SJSA1 (cell line): ENCODE results near the gene PDE3A. TPM values are rescaled to one million over a fixed set of nuclear protein-coding genes. Genes with fewer than 3 reads are reported as not detected.
A peak's percentile ranks its signal among the peaks of the same experiment; 100 is the strongest.
"Not testable (repeated sequence)": the region's sequence is repeated elsewhere in the genome, so short reads cannot be mapped to it uniquely, and the experiment has no call there.

Experiments
- DNase-seq, 2 experiments: peaks; one replicate each; pipeline ENCODE4 v3.0.0-alpha.2; 2015 to 2020; ENCODE audit warnings: low spot score in 2 of 2, low read depth in 1 of 2
- H3K27ac ChIP-seq: fragments of 250-450 bp; sonication (Bioruptor Pico); 2 replicates; pipeline ENCODE4 v1.5.1; 2020; ENCODE audit warnings: mild to moderate bottlenecking, moderate library complexity
- H3K27me3 ChIP-seq: fragments of 250-450 bp; sonication (Bioruptor Pico); replicated peaks from 2 replicates; pipeline ENCODE4 v1.5.1; 2020; ENCODE audit warnings: mild to moderate bottlenecking, moderate library complexity
- H3K36me3 ChIP-seq: fragments of 250-450 bp; sonication (Bioruptor Pico); 2 replicates; pipeline ENCODE4 v1.5.1; 2020; ENCODE audit warnings: mild to moderate bottlenecking
- H3K4me1 ChIP-seq: fragments of 250-450 bp; sonication (Bioruptor Pico); replicated peaks from 2 replicates; pipeline ENCODE4 v1.6.1; 2021; ENCODE audit warnings: mild to moderate bottlenecking
- H3K4me3 ChIP-seq: fragments of 250-450 bp; sonication (Bioruptor Pico); 2 replicates; pipeline ENCODE4 v1.5.1; 2020; ENCODE audit warnings: mild to moderate bottlenecking
- H3K9me3 ChIP-seq: fragments of 250-450 bp; sonication (Bioruptor Pico); replicated peaks from 2 replicates; pipeline ENCODE4 v1.5.1; 2020; ENCODE audit warnings: mild to moderate bottlenecking
- total RNA-seq: library from RNA; depleted of rRNA; stranded (reverse); fragments of >200 nt; shearing (Covaris generic); gene quantifications from 2 replicates; pipeline ENCODE4 v1.2.3, GENCODE V29; 2014

The PDE3A gene
- total RNA-seq, 1 experiment from 2014 or later: 0.13 TPM

GRCh38 chr12:20590570-20590969 is 222.2 kb downstream of the PDE3A start:
- Histone ChIP-seq H3K4me3 (no peak overlapping the region), H3K36me3 (no peaks in the 10 kb centered on the region), H3K27me3 (no peaks in the 10 kb centered on the region), H3K4me1 (no peaks in the 10 kb centered on the region), H3K27ac (no peak overlapping the region), H3K9me3 (no peaks in the 10 kb centered on the region)
- DNase-seq: no peak

- H3K9me3 ChIP-seq: no peaks in the 10 kb centered on the region
Measured at GRCh38 chr12:20592556-20592955, 224.2 kb downstream of the PDE3A start.

GRCh38 chr12:20593611-20594010 is 225.3 kb downstream of the PDE3A start:
- Histone ChIP-seq H3K9me3 (no peaks in the 10 kb centered on the region), H3K27ac (no peak overlapping the region), H3K4me3 (no peak overlapping the region), H3K27me3 (no peaks in the 10 kb centered on the region), H3K4me1 (no peaks in the 10 kb centered on the region), H3K36me3 (no peaks in the 10 kb centered on the region)
- no peak for DNase-seq

More at GRCh38 chr12:20592556-20592955, 224.2 kb downstream of the PDE3A start:
- Histone ChIP-seq H3K27ac (no peak overlapping the region), H3K4me3 (no peak overlapping the region), H3K27me3 (no peaks in the 10 kb centered on the region), H3K4me1 (no peaks in the 10 kb centered on the region), H3K36me3 (no peaks in the 10 kb centered on the region)
- no peak for DNase-seq

- Histone ChIP-seq H3K27me3 (no peaks in the 10 kb centered on the region), H3K9me3 (no peaks in the 10 kb centered on the region), H3K36me3 (no peaks in the 10 kb centered on the region), H3K4me3 (no peak overlapping the region), H3K4me1 (no peaks in the 10 kb centered on the region), H3K27ac (no peak overlapping the region)
- DNase-seq: no peak
Measured at GRCh38 chr12:20596061-20596460, 227.7 kb downstream of the PDE3A start.

GRCh38 chr12:20599757-20600156 is 231.4 kb downstream of the PDE3A start:
- H3K27me3 ChIP-seq: no peaks in the 10 kb centered on the region
- no peaks in the 10 kb centered on the region for H3K9me3 ChIP-seq
- H3K4me1 ChIP-seq: peaks cover 13% of the 10 kb centered on the region
- no peaks in the 10 kb centered on the region for H3K36me3 ChIP-seq
- no peak overlapping the region for H3K4me3 ChIP-seq
- no peak for DNase-seq
- H3K27ac ChIP-seq: no peak overlapping the region

- Histone ChIP-seq H3K9me3 (no peaks in the 10 kb centered on the region), H3K36me3 (no peaks in the 10 kb centered on the region), H3K4me3 (no peak overlapping the region), H3K4me1 (peaks cover 13% of the 10 kb centered on the region), H3K27me3 (no peaks in the 10 kb centered on the region), H3K27ac (no peak overlapping the region)
- DNase-seq: peak in 1 of 2 experiments; percentile 9
Measured at GRCh38 chr12:20601668-20602280, 233.4 kb downstream of the PDE3A start.

- Histone ChIP-seq H3K27ac (peak overlapping the region; percentile 45), H3K4me1 (peaks cover 13% of the 10 kb centered on the region), H3K27me3 (no peaks in the 10 kb centered on the region), H3K9me3 (no peaks in the 10 kb centered on the region), H3K36me3 (no peaks in the 10 kb centered on the region), H3K4me3 (no peak overlapping the region)
- peak; percentile 41 to 70 for DNase-seq
Measured at GRCh38 chr12:20602641-20603391, 234.5 kb downstream of the PDE3A start.

GRCh38 chr12:20604408-20605067 is 236.2 kb downstream of the PDE3A start:
- no peak for DNase-seq

GRCh38 chr12:20615020-20615419 is 246.7 kb downstream of the PDE3A start:
- H3K36me3 ChIP-seq, H3K9me3 ChIP-seq, H3K4me3 ChIP-seq, H3K4me1 ChIP-seq, H3K27me3 ChIP-seq, DNase-seq, H3K27ac ChIP-seq: not testable (repeated sequence)

More at GRCh38 chr12:20604408-20605067, 236.2 kb downstream of the PDE3A start:
- Histone ChIP-seq H3K36me3 (no peaks in the 10 kb centered on the region), H3K4me3 (no peak overlapping the region), H3K9me3 (no peaks in the 10 kb centered on the region), H3K27me3 (no peaks in the 10 kb centered on the region), H3K4me1 (peaks cover 13% of the 10 kb centered on the region), H3K27ac (no peak overlapping the region)

GRCh38 chr12:20616093-20616492 is 247.8 kb downstream of the PDE3A start:
- no peak overlapping the region for H3K4me3 ChIP-seq
- no peaks in the 10 kb centered on the region for H3K9me3 ChIP-seq
- H3K36me3 ChIP-seq: no peaks in the 10 kb centered on the region
- DNase-seq: no peak
- no peaks in the 10 kb centered on the region for H3K4me1 ChIP-seq
- H3K27me3 ChIP-seq: no peaks in the 10 kb centered on the region
- H3K27ac ChIP-seq: no peak overlapping the region

GRCh38 chr12:20620261-20620660 is 251.9 kb downstream of the PDE3A start:
- Histone ChIP-seq H3K9me3 (no peaks in the 10 kb centered on the region), H3K36me3 (no peaks in the 10 kb centered on the region), H3K27me3 (no peaks in the 10 kb centered on the region), H3K4me3 (no peak overlapping the region), H3K4me1 (peaks cover 8% of the 10 kb centered on the region; the same call in 1 of the 2 replicates), H3K27ac (no peak overlapping the region)
- no peak for DNase-seq

- Histone ChIP-seq H3K4me3 (no peak overlapping the region), H3K9me3 (no peaks in the 10 kb centered on the region), H3K4me1 (peaks cover 34% of the 10 kb centered on the region), H3K27ac (no peak overlapping the region), H3K27me3 (no peaks in the 10 kb centered on the region), H3K36me3 (no peaks in the 10 kb centered on the region)
- no peak for DNase-seq
Measured at GRCh38 chr12:20624718-20625117, 256.4 kb downstream of the PDE3A start.

GRCh38 chr12:20625531-20625930 is 257.2 kb downstream of the PDE3A start:
- no peaks in the 10 kb centered on the region for H3K9me3 ChIP-seq
- H3K4me1 ChIP-seq: peaks cover 43% of the 10 kb centered on the region
- DNase-seq: peak in 1 of 2 experiments; percentile 29
- no peak overlapping the region; the same call in 1 of the 2 replicates for H3K27ac ChIP-seq
- no peaks in the 10 kb centered on the region for H3K36me3 ChIP-seq
- no peaks in the 10 kb centered on the region for H3K27me3 ChIP-seq
- no peak overlapping the region for H3K4me3 ChIP-seq

GRCh38 chr12:20627001-20627588 is 258.8 kb downstream of the PDE3A start:
- no peak for DNase-seq
- Histone ChIP-seq H3K36me3 (no peaks in the 10 kb centered on the region), H3K9me3 (no peaks in the 10 kb centered on the region), H3K27me3 (no peaks in the 10 kb centered on the region), H3K27ac (no peak overlapping the region), H3K4me1 (peaks cover 53% of the 10 kb centered on the region), H3K4me3 (no peak overlapping the region)
